ENCODE results near the gene NTM.

DNA sequence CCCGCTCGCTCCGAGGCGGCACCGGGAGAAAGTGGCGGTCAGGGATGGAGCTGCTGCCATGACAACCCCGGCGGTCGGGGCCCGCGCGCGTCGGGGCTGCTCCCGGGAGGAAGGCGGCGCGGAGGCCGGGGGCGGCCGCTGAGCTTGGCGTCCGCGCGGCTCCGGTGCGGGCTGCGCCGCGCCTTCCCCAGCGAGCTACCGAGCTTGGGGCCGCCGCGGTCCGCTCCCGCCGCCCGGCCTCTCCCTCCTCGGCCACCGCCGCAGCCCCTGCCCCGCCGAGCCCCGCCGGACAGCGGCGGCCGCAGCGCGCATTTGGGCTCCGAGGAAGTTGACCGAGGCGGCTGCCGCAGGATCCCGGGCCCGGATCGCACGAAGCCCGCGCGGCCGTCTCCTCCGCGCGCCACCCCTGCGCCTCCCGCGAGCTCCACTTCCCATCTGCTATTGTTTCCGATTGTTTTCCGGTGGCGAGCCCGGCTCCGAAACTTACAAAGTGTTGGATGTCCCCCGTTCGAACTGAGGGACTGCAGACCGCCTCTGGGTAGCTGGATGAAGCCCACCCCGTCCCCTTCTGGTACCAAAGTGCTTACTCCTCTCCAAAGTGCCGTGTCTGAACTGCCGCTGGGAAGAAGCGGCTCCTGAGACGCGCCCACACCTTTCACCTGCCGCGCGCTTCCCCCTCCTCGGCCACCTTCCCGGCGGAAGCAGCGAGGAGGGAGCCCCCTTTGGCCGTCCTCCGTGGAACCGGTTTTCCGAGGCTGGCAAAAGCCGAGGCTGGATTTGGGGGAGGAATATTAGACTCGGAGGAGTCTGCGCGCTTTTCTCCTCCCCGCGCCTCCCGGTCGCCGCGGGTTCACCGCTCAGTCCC lies 540.3 kb downstream of the NTM start:
- TF ChIP-seq FOXM1 (IDR thresholded peaks at IDR 0.05; ENCODE audit: borderline replicate concordance) (no peak), SP1 (IDR thresholded peaks at IDR 0.05) (no peak), ZNF384 (IDR thresholded peaks at IDR 0.05) (no peak), ELF4 (IDR thresholded peaks at IDR 0.05) (no peak), SUZ12 (IDR thresholded peaks at IDR 0.05) (no peak)
